HL-60 (cell line): Measurements from ENCODE around the gene PRSS33.

ENCODE experiments used
- DNase-seq, 2 experiments: peaks; one replicate each; pipeline ENCODE4 v3.0.0-alpha.2; 2010 to 2020; ENCODE audit warnings: low read depth in 1 of 2, low spot score in 1 of 2
- H3K27ac ChIP-seq: fragments of 250-450 bp; sonication (Bioruptor Pico); replicated peaks from 2 replicates; pipeline ENCODE4 v1.5.1; 2020; ENCODE audit warnings: mild to moderate bottlenecking, moderate library complexity
- H3K27me3 ChIP-seq: fragments of 250-450 bp; sonication (Bioruptor Pico); 2 replicates; pipeline ENCODE4 v1.5.1; 2021; ENCODE audit warnings: mild to moderate bottlenecking, moderate library complexity; ENCODE audit not compliant: insufficient read depth, poor library complexity, severe bottlenecking
- H3K4me3 ChIP-seq: replicated peaks from 2 replicates; pipeline ENCODE4 v1.5.1; 2011; ENCODE audit warnings: mild to moderate bottlenecking, control low read depth, low read length; ENCODE audit not compliant: insufficient read depth
- GABPA ChIP-seq: IDR thresholded peaks from 2 replicates; pipeline ENCODE4 v1.6.1; 2012; ENCODE audit warnings: low read depth
- POLR2AphosphoS5 ChIP-seq: IDR thresholded peaks from 2 replicates; pipeline ENCODE4 v1.6.1; 2012; ENCODE audit warnings: low read depth
- SPI1 ChIP-seq: IDR thresholded peaks from 2 replicates; pipeline ENCODE4 v1.6.1; 2012; ENCODE audit warnings: low read depth, mild to moderate bottlenecking, borderline replicate concordance
- TF ChIP-seq, protein P1 (sequence below): IDR thresholded peaks from one replicate; pipeline ENCODE4 v1.5.1; 2011; ENCODE audit warnings: low read length, control low read depth, inconsistent platforms; ENCODE audit not compliant: insufficient read depth
- TF ChIP-seq, protein P2 (sequence below): IDR thresholded peaks from 2 replicates; pipeline ENCODE4 v1.6.1; 2012; ENCODE audit warnings: low read depth; ENCODE audit not compliant: insufficient replicate concordance

Gene PRSS33

DNA sequence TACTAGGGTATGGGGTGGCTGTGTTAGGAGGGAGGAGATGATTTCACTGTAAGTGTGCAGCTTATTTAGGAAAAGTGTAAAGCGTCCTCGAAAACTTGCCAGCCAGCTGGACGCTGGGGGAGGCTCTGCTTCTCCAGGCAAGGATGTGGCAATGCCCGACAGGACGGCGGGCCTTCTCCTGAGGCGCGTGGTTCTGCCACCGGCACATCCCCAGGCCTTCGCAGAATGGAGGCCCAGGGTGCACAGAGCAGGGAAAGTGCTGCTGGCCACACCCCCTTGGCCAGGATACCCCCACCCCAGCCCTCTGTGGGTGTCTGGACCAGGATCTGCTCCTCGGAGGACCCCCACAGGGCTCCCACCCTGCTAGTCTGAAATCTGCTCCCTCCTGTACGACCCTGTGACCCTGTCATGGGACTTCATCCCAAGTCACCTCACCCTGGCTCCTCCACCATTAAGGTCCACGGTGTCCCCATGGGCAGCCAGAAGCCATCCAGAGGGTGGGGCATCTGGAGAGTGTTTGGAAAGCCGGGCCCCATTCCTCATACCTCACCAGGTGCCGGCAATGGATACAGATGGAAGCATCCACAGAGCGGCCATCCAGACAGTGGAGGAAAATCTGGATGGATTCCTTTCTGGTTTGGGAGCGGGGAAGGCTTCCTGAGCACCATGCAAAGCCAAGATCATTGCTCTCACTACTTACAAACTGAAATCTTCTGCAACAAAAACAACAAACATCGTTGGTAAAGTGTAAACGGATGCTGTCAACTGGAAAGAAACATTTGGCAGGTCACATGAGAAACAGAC lies 44.2 kb downstream of the PRSS33 start:
- no peak for DNase-seq
- no peak overlapping the region for H3K27ac ChIP-seq
- H3K4me3 ChIP-seq: no peak overlapping the region
- TF ChIP-seq POLR2AphosphoS5 (no peak), SPI1 (no peak), GABPA (no peak)
- TF ChIP-seq, protein P1, sequence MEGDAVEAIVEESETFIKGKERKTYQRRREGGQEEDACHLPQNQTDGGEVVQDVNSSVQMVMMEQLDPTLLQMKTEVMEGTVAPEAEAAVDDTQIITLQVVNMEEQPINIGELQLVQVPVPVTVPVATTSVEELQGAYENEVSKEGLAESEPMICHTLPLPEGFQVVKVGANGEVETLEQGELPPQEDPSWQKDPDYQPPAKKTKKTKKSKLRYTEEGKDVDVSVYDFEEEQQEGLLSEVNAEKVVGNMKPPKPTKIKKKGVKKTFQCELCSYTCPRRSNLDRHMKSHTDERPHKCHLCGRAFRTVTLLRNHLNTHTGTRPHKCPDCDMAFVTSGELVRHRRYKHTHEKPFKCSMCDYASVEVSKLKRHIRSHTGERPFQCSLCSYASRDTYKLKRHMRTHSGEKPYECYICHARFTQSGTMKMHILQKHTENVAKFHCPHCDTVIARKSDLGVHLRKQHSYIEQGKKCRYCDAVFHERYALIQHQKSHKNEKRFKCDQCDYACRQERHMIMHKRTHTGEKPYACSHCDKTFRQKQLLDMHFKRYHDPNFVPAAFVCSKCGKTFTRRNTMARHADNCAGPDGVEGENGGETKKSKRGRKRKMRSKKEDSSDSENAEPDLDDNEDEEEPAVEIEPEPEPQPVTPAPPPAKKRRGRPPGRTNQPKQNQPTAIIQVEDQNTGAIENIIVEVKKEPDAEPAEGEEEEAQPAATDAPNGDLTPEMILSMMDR: no peak
- TF ChIP-seq, protein P2, sequence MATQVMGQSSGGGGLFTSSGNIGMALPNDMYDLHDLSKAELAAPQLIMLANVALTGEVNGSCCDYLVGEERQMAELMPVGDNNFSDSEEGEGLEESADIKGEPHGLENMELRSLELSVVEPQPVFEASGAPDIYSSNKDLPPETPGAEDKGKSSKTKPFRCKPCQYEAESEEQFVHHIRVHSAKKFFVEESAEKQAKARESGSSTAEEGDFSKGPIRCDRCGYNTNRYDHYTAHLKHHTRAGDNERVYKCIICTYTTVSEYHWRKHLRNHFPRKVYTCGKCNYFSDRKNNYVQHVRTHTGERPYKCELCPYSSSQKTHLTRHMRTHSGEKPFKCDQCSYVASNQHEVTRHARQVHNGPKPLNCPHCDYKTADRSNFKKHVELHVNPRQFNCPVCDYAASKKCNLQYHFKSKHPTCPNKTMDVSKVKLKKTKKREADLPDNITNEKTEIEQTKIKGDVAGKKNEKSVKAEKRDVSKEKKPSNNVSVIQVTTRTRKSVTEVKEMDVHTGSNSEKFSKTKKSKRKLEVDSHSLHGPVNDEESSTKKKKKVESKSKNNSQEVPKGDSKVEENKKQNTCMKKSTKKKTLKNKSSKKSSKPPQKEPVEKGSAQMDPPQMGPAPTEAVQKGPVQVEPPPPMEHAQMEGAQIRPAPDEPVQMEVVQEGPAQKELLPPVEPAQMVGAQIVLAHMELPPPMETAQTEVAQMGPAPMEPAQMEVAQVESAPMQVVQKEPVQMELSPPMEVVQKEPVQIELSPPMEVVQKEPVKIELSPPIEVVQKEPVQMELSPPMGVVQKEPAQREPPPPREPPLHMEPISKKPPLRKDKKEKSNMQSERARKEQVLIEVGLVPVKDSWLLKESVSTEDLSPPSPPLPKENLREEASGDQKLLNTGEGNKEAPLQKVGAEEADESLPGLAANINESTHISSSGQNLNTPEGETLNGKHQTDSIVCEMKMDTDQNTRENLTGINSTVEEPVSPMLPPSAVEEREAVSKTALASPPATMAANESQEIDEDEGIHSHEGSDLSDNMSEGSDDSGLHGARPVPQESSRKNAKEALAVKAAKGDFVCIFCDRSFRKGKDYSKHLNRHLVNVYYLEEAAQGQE: no peak
- no peaks in the 10 kb centered on the region for H3K27me3 ChIP-seq

DNA sequence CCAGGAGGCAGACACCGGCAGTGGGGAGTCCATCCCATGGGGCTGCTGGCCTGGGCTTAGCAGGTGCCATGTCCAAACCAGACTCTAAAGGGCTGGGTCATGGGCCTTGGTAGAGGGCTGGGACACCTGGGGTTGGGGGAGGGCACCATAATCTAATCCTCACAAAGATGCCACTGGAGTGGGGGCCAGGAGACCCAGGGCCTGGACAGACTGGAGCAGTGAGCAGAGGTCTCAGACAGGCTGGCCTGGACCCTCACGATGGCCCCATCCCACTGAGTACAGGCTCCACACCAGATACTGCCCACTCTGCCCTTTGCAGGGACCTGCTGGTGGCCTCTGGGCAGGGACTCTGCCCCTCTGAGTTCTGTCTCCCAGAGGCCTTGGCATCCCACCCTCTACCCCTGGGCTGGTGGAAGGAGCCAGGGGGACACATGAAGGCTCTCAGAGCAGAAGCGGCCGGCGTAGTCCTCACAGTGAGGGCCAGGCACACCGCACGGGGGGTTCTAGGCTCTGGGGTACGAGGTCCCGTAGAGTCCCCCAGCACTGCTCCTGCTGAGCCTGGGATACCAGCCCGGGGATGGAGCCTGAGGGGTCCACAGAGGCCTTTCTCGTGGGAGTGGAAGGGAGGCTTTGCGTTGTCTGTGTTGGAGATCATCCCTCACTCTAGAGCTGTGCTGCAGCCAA lies 44.9 kb downstream of the PRSS33 start:
- H3K27me3 ChIP-seq: no peaks in the 10 kb centered on the region
- H3K27ac ChIP-seq: no peak overlapping the region
- no peak overlapping the region for H3K4me3 ChIP-seq
- DNase-seq: no peak
- no peak for TF ChIP-seq GABPA
- TF ChIP-seq, protein P2: no peak
- TF ChIP-seq POLR2AphosphoS5: no peak
- no peak for TF ChIP-seq SPI1
- TF ChIP-seq, protein P1: no peak

DNA sequence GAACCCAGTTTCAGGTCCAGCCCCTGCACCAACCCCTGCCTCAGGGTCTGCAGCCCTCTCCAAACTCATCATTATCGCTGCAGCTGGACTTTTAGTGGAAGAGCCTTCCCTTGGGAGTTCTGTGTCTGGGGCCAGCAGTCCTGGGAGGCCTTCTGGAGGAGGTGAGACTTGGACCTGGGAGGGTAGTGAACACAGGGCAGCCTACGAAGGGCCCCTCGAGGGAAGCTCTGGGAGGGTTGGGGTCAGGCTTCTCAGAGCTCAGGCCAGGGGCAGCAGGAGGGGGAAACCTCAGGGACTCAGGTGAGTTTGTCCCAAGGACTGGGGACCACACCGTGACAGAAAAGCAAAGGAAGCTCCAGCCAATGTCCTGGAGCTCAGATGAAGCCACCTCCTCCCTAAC lies 46.2 kb downstream of the PRSS33 start:
- Histone ChIP-seq H3K27ac (no peak overlapping the region), H3K27me3 (no peaks in the 10 kb centered on the region), H3K4me3 (no peak overlapping the region)
- no peak for DNase-seq
- TF ChIP-seq, protein P2: no peak
- TF ChIP-seq GABPA (no peak), POLR2AphosphoS5 (no peak), SPI1 (no peak)
- TF ChIP-seq, protein P1: no peak
